Ishikawa (cell line): Measurements from ENCODE around the gene OR5M11.

Source experiments
- CEBPB ChIP-seq: IDR thresholded peaks from 2 replicates; pipeline ENCODE4 v1.6.1; 2012
- EP300 ChIP-seq: IDR thresholded peaks from 2 replicates; pipeline ENCODE4 v1.6.1; 2012; ENCODE audit warnings: borderline replicate concordance
- NFIC ChIP-seq: IDR thresholded peaks from 2 replicates; pipeline ENCODE4 v1.6.1; 2012
- RAD21 ChIP-seq: IDR thresholded peaks from 2 replicates; pipeline ENCODE4 v1.6.1; 2012; ENCODE audit warnings: low read depth
- TAF1 ChIP-seq: IDR thresholded peaks from 2 replicates; pipeline ENCODE4 v1.6.1; 2012; ENCODE audit warnings: low read depth, mild to moderate bottlenecking
- TCF12 ChIP-seq: IDR thresholded peaks from 2 replicates; pipeline ENCODE4 v1.6.1; 2012; ENCODE audit warnings: low read depth
- TF ChIP-seq, protein P1 (sequence below): IDR thresholded peaks from 2 replicates; pipeline ENCODE4 v1.6.1; 2012

DNA sequence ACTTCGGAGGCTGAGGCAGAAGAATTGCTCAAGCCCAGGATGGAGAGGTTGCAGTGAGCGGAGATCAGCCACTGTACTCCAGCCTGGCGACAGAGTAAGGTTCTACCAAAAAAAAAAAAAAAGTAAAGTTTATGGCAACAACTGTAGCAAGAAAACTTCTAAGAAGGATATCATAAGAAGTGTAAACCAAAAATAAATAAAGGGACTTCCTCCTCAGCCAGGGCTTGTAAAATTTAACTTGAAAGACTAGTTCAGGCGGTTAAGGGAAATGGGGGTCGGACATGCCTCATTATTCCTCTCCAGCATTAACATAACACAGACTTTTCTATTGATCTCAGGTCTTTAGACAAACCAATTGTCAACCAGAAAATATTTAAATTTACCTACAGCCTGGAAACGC lies 2.5 kb upstream of the OR5M11 start:
- TF ChIP-seq EP300: no peak
- TF ChIP-seq TCF12: no peak
- no peak for TF ChIP-seq TAF1
- no peak for TF ChIP-seq NFIC
- TF ChIP-seq, protein P1, sequence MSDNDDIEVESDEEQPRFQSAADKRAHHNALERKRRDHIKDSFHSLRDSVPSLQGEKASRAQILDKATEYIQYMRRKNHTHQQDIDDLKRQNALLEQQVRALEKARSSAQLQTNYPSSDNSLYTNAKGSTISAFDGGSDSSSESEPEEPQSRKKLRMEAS: no peak
- TF ChIP-seq CEBPB: no peak
- no peak for TF ChIP-seq RAD21
